GM18502 (cell line): ENCODE measurements around the gene INO80D.
"Not testable (repeated sequence)": the region's sequence is repeated elsewhere in the genome, so short reads cannot be mapped to it uniquely, and the experiment has no call there.

Experiments used
- ATAC-seq: cut with Tn5 transposase; IDR thresholded peaks from one replicate; pipeline ENCODE4 v1.9.1; 2021; ENCODE audit warnings: mild to moderate bottlenecking; ENCODE audit not compliant: unreplicated experiment, poor library complexity

The INO80D gene, protein sequence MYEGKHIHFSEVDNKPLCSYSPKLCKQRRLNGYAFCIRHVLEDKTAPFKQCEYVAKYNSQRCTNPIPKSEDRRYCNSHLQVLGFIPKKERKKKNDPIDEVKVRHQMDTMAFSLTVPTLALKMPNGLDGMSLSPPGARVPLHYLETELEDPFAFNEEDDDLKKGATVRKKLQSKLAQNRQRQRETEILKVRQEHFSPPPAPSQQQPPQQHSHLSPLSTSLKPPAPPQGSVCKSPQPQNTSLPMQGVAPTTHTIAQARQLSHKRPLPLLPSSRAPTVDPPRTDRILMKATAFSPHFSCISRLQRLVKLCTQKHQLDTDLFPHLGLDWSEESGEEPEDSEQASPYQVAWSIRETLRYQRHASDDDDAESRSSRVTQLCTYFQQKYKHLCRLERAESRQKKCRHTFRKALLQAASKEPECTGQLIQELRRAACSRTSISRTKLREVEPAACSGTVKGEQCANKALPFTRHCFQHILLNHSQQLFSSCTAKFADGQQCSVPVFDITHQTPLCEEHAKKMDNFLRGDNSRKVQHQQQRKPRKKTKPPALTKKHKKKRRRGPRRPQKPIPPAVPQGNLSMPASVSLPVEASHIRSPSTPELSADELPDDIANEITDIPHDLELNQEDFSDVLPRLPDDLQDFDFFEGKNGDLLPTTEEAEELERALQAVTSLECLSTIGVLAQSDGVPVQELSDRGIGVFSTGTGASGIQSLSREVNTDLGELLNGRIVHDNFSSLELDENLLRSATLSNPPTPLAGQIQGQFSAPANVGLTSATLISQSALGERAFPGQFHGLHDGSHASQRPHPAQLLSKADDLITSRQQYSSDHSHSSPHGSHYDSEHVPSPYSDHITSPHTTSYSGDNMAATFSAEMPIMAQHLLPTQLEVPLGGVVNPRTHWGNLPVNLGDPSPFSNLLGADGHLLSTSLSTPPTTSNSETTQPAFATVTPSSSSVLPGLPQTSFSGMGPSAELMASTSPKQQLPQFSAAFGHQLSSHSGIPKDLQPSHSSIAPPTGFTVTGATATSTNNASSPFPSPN

GRCh38 chr2:206085742-206086445, at the start of gene INO80D:
TSS of gene INO80D (minus strand) at chr2:206086174. CDS start at chr2:206063016, 23,158 bp downstream.
- ATAC-seq, result peak; percentile 89

GRCh38 chr2:206127656-206128055, 41.7 kb upstream of the INO80D start:
- ATAC-seq, result no peak

DNA sequence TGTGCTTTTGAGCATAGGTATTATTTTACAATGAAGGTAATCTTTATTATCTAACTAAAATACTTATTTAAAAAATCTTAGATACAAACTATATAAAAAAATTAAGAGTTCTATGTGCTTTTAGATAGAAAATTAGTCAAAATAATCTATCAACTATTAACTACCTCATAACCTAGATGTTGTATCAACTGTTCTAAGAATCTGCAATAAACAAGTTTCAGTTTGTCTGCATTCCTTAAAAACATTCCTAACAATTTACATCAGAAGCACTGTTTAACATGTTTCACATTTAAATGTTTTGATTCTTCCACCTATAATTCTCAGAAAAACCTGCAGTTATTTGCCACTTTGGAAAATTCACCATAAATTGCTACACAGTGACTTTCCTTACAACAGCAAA, 39.9 kb upstream of the INO80D start:
- no peak for ATAC-seq

- not testable (repeated sequence) for ATAC-seq
These were observed 36.6 kb upstream of the INO80D start for GRCh38 chr2:206122569-206122968.

- ATAC-seq, result no peak
These were observed 30.3 kb upstream of the INO80D start for GRCh38 chr2:206116278-206116677.

DNA sequence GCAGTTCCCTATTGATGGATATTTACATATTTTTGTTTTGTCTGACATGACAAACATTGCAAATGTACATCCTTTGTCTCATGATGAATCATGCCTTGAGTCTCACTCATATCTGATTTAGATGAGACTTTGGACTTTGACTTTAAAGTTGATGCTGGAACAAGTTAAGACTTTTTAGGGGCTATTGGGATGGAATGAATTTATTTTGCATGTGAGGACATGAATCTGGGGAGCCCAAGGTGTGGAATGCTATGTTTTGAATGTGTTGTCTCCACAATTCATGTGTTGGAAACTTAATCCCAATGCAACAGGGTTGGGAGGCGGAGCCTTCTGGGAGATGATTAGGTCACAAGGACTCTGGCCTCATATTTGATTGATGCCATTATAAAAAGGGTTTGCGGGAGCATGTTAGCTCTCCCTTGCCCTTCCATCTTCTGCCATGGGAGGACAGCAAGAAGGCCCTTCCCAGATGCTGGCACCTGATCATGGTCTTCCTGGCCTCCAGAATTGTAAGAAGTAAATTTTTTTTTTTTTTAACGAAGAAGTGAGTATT, 29.1 kb upstream of the INO80D start:
- ATAC-seq, result no peak

DNA sequence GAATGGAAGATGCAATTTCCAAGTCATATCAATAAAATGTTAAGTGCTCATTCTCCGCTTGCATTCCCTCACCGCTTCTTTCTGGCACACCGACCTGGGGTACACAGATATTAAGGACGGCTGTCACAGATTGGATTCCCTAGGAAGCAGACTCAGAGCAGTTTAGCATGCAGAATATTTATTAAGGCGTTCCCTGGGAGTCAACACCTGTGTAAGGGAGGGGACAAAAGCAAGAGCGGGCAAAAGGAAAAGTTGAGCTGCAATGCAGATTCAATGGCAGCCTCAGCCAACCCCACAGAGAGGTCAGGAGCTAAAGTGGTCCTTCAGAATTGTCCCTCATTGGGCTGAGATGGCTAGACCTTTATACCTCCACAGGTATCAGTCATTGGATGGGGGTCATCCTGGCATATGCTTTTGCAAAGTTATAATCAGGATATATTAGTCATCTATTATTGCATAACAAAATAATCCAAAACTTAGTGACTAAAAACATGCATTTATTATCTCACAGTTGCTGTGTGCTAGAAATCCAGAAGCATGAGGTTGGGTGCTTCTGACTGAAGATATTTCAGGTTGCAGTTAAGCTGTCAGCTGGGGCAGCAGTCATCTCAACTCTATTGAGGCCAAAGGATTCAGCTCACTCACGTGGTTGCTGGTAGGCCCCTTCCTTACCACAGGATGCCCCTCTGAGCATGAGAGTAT, 27.0 kb upstream of the INO80D start:
- ATAC-seq, result no peak

DNA sequence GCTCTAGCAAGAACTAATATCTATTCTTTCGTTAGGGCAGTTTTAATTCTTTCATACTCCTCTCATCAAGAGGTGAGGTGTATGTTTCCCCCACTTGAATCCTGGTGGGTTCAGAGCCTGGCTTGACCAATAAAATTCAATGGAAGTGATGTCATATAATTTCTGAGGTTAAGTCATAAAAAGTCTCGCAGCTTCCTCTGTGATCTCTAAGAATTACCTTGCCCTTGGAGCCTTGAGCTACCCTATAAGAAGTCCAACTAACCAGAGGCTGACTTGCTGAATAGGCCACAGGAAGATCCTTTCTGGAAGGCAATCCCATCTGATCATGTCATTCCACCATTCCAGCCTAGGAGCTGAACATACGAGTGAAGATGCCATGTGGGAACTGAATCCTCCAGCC, 26.1 kb upstream of the INO80D start:
- ATAC-seq, result no peak

GRCh38 chr2:206108713-206109112, 22.7 kb upstream of the INO80D start:
- ATAC-seq, result no peak

GRCh38 chr2:206105541-206105940, 19.6 kb upstream of the INO80D start:
- ATAC-seq, result no peak

DNA sequence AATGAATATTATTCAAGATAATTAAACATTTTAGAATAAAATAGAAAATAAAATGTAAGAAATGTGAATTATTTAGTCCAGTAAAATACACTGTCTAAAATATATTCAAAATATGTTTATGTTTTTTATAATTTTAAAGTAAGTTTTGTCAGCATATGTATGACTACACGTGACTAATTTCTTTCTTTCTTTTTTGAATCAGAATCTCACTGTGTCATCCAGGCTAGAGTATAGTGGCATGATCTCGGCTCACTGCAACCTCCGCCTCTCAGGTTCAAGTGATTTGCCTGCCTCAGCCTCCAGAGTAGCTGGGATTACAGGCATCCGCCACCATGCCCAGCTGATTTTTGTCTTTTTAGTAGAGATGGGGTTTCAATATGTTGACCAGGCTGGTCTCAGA, 19.1 kb upstream of the INO80D start:
- no peak for ATAC-seq

DNA sequence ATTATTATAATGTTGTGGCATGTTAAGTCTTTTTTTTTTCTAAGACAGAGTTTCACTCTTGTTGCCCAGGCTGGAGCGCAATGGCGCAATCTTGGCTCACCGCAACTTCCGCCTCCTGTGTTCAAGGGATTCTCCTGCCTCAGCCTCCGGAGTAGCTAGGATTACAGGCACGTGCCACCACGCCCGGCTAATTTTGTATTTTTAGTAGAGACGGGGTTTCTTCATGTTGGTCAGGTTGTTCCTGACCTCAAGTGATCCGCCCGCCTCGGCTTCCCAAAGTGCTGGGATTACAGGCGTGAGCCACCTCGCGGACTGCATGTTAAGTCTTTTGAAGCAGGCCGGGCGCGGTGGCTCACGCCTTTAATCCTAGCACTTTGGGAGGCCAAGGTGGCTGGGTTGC, 12.9 kb upstream of the INO80D start:
- not testable (repeated sequence) for ATAC-seq

DNA sequence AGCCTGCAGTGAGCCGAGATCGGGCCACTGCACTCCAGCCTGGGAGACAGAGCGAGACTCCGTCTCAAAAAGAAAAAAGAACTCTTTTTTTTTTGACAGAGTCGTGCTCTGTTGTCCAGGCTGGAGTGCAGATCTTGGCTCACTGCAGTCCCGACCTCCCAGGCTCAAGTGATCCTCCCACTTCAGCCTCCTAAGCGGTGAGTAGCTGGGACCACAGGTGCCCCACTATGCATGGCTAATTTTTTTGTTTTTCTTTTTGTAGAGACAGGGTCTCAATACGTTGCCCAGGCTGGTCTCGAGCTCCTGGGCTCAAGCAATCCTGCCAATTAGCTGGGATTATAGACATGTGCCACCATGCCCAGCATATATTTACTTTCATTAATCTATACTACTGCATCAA, 12.5 kb upstream of the INO80D start:
- ATAC-seq, result no peak

- no peak for ATAC-seq
These were observed 10.9 kb upstream of the INO80D start for GRCh38 chr2:206096876-206097275.

DNA sequence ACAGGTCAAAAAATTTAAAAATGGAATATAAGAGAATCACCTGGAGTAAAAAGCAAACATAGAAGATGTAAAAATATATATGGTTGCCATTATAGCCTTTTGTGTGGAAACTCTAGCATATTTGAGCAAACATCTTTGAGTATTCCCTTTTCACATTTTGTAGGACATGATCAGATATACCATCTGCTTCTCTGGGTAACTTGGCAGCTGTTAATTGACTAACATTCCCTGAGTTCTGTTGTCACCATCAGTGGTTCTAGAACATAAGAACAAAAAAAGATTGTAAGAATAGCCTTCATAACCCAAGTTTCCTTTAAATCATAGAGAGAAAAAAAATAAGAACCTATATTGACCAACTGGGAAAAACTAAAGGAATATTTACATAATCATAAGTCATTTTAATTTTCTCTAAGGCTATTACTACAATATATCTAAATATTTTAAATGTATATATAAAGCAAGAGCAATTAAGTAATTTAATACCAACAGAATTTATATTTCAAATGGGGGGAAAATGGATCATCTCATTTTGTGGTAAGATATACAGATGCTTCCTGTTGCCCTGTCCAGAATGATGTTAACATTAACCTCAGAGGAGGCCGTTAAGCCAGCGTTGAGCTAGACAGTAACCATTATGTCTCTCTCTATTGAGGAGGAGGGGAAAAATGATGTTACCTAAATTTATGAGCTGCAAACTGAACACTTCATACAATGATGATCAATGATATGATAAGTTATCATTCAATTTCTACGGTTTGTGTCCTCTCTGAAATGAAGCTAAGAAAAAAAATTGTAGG, 9.8 kb upstream of the INO80D start:
- ATAC-seq, result no peak

DNA sequence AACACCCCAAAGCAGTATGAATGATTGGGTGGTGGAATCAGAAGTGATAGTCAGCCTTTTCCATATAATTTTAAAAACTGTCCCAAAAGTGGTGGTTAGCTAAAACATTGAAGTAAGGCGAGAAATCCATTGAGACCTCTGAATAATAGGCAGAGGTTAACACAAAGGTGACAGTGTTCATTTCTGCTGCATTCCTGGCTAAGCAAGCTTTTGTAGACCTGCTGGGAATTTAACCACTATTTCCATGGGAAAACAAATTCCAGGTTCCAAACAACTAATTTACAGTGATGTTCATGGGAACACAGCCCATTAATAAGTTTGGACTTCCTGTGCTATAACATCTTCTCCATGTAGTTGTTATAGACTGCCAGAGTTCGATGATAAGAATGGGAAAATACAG, 6.3 kb upstream of the INO80D start:
- no peak for ATAC-seq

GRCh38 chr2:206088248-206088647, 2.3 kb upstream of the INO80D start:
- no peak for ATAC-seq

GRCh38 chr2:206086716-206087350, 859 bp upstream of the INO80D start:
- ATAC-seq, result no peak
